ENCODE results near the gene GCC1.

GCC1 gene

DNA sequence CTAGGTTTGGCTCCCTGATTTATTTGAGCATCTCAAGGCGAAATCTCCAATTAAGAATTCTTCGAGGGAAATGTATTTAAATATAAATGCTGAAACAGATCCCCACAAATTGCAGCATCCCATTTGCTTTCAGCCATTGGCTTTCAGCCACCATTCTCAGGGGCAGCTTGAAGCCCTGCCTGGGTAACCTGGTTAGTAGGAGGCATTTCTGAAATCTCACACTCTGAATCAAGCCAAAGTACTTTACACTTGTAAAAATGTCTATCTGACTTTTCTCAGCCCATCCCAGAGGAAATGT lies 49.1 kb downstream of the GCC1 start:
- no peak for DNase-seq

DNA sequence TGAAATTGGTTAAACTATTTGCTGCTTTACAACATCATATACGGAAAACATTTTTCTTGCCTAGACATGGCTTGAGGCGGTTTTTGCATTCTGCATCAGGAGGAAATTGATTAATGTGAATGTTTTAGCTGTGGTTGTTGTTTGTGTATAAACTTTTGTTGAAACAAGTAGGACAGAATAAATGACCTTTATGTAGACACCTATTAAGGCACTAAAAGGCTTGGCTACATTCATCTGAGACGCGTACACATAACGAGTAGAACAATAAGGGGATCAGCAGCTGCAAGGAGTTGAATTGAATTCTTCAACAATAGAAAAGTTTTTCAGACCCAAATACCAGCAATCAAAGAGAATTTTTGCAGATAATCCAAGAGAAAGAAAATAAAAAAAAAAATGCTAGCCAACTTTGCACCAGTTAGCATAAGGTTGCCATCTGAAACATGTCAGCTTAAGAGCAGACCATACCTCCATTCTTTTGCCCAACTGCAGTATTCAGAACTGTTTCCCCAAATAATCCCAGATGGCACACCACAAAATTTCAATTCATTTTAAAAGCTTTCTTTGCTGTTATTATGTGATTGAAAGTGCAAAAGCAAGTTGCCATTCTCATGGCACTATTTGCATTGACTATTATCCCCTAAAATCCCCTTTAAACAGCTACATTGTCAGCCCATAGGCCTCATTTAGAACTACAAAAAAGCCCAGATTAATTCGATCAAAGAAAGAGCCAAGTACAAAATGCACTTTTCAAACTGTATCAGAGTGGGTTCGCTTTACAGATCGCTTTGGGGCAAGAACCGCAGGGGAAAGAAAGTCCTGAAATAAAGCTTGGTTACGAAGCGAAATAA lies 49.6 kb downstream of the GCC1 start:
- DNase-seq, result no peak

DNA sequence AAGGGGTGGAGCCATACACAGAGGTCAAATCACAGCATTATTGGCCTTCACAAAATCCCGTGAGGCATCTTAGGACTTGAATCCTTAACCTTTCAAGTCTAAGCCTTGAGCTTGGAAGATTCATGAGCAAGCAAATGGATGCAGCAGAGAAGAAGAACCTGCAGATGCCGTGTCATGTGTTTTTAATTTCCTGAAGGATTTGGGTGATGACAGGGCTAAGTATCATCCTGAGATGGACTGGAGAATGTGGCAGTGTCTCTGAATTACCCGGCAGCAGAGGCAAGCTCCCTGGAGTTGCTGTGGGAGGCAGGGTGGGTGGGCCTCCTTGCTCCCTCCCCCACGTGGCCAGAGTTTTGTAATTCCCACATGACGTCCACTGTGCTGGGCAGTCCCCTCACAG lies 50.8 kb downstream of the GCC1 start:
- DNase-seq, result no peak

DNA sequence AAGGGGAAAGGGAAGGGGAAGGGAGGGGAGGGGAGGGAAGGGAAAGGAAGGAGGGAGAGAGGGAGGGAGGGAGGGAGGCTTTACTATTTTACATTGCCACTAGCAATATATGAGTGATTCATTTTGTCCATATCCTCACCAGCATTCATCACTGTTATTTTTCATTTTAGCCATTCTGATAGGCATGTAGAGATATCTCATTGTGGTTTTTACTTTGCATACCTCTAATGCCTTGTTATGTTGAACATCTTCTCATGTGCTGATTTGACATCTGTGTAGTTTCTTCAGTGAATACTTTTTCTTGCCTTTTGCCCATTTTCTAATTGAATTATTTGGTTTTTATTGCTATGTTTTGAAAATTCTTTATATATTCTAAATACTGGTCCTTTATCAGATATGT lies 52.7 kb downstream of the GCC1 start:
- DNase-seq, result no peak

DNA sequence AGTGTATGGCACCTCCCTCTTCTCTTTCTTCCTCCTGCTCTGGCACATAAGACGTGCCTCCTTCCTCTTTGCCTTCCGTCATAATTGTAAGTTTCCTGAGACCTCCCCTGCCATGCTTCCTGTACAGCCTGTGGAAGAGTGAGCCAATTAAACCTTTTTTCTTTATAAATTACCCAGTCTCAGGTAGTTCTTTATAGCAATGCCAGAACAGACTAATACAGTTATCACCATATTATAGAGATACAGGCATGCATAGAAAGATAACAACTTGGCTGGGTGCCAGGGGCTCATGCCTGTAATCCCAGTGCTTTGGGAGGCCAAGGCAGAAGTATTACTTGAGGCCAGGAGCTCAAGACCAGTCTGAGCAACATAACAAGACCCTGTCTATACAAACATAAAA lies 53.2 kb downstream of the GCC1 start:
- no peak for DNase-seq
